ENCODE data around the gene ENC1.

The ENC1 gene

DNA sequence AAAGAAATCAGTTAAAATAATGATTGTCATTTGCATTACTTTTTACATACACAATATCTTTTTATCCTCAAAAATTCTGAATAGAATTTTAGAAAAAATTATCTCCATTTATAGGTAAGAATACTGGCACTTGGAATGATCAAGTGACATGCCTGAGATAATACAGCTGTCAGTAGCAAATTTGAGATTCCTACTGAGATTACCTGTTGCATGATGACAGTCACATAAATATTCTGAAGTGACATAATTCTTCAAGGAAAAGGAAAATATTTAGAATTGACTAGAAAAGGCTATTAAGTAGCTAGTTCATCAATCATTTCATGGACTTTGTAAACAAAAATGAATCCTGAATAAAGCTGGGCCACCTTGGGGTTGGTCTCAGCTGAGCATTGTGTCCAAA, 15.2 kb upstream of the ENC1 start:
- no peak for DNase-seq

DNA sequence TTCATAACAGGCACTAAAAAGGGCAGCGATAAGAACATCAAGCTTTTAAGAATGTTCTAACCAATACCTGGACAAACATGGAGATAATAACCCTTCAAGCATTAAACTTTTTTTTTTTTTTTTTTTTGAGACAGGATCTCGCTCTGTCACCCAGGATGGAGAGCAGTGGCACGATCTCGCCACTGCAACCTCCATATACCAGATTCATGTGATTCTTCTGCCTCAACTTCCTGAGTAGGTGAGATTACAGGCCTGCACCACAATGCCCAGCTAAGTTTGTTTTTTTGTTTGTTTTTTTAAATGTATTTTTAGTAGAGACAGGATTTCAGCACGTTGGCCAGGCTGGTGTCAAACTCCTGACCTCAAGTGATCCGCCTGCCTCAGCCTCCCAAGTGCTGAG, 14.7 kb upstream of the ENC1 start:
- no peak for DNase-seq

DNA sequence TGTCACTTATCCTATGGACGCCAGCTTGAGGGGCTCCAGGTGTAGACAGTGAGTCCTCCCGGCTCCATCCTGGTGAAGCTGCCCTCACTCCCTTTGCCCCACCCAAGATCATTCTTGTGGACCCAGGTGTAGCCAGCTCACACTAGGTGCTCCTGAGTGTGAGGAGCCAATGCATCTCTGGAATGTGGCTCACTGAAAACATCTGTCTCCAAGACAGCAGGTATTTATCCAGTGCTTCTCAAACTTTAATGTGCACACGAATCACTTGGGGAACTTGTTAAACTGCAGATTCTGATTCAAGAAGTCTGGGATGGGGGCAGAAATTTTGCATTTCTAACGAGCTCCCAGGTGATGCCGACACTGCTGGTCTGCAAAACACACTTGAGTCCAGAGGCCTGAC, 13.5 kb upstream of the ENC1 start:
- DNase-seq = no peak

DNA sequence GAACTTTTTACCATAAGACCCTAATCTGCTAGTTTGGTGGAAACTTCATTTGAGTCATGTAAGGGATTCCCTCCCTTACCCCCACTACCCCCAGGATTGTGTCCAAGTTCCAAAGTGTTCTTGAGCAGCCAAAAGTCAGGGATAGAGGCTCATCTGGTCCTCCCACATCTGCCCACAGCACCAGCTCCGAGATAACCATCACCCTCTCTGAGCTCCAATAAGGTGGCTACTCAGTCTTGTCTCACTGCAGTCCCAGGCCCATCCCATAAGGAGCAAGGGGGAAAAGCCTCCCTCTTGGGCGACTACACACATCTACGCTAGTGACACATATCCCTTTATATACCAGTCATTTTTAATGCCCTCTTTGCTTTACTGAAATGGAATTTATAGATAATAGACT, 12.0 kb upstream of the ENC1 start:
- DNase-seq = no peak

DNA sequence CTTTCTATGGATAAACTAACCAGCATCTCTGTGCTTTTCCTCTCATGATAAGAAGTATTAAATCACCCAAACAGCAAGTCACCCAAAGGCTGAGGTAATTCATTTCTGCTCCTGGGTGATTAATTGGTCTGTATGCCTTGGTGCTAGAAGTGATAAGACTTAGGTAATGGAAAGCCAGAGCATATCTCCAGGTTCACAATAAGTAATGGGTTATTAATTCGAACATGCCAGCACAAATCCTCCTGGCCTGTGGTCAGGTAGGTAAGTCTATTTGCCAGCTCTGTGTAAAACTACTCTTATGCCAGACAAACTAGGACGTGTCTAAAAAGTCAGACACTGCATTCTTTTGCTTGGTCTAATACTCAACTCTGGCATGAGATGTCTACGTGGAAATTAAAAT, 11.2 kb upstream of the ENC1 start:
- no peak for DNase-seq

DNA sequence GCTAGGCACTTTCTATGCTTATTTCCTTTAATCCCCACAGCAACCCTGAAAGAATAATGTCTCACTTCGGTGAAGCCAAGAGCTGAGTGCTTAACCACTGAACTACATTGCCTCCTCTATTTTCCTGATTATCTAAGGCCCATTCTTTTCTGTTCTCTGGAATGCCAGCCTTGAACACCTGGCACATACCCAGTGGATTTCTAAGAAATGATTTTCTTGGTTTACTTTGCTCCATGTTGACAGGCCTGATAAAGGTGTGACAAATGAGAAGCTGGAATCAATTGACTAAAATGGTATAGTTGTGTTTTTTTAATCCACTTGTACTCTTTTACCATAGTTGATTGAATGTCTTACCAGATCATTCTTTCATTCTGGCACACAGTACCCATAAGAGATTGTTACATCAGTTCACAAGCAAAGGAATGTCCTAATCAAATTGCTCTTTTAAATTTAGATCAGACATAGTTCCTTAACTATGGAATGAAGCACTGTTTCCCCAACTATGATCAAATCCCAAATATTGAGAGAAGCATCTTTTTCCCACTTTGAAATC, 9.0 kb upstream of the ENC1 start:
- no peak for DNase-seq

DNA sequence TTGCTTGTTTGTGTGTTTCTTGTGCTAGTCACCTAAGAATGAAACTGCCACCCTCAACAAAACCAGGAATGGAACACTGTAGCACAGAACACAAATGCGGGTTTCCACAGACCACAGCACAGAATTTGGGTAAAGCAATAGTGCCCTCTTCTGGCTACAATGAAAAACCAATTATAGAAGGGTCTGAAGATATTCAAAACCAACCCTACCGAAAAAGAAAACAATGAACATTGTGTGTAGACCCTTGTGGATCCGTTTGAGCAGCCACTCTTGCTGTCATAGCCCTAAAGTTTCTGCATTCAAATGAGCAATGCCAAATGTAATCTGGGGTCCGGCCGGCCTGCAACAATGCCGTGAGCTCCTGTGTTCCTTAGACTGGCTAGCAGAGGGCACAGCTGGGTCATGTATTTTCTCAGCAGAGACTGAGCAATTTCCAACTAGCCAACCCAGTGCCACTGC, 8.3 kb upstream of the ENC1 start:
- no peak for DNase-seq

DNA sequence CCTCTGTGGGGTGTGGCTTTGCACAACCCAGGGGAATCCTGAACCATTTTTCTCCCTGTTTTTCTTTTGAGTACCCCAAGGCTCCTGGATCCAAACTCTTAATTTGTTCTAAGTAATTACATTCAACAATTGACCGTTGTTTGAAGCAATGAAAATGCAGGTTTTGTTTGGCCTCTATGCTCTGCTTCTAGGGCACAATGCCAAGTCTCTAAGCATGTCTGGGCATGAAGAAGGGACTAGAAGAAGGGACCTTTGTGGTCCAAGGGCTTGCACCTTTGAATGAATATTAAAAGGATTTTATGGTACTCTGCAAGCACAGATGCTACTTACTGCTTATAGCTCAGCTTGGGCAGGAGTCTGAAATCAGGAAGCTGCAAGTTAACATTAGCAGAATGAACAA, 6.6 kb upstream of the ENC1 start:
- no peak for DNase-seq

DNA sequence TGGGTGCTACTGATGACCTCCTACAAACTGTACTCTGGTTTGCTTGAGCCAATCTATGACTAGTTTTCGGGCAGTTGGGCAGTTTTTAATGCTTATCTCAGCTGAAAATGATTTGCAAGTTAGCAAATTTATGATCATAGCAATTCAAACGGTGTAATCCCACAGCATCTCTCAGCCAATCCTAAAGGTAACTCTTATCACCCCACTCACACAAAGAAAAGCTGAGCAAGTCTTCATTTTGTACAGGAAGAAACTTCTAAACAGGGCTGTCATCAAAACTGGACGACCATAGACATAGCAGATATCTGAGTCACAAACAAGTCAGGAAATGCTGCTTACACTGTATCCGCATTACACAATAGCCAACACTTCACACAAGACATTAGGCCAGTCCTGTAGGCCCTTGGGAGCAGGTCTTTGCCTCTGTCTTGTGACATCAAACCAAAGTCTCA, 2.6 kb upstream of the ENC1 start:
- no peak for DNase-seq

DNA sequence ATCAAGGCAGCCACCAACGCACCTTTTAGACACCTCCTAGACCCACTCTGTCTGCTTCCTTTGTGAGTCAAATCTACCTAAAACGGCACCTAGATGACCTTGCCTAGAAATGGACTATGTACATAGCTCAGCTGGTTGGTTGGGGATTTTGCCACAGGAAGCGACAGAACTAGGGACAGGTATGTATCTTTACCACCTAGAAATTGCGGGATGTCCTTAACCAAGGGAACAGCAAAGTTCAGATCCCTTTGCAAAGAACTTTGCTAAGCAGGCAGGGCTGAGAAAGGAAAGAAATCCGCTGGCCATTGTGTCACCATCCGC, 2.0 kb upstream of the ENC1 start:
- no peak for DNase-seq

DNA sequence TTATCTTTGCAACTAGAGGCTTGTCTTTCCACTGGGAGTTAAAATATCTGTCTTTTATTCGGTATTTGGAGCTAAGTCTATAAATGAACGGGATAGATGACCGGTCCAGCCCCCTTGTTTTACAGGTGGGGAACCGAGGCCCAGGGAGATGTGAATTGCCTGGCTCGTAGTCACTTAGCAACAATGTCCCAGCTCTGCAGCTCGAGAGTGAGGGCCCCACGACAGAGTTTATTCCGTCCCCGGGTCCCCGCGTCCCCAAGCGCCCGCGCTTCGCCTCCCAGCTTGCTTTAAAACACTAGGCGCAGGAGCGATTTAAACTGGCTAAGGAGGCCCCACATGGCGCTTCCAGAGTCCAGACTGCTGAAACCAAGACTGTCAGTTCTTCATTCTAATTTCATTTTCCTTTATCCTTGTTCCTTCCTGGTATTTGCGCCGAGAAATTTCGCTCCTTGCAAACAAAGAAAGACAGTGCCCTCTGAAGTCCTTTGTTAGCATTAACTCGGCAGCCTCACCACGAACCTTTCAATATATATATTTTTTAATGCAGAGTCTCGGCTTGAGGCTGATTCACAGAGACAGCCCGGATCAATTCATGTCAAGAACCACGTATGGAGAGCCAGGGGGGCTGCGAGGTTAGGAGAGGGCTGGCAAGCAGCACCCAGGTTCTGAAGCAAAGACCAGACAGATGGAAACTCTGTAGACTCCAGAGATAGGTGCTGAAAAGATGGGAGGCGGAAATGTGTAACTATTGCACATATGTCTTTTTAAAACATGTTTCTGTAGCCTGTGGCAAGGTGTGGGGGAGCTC, 1.4 kb upstream of the ENC1 start:
- peak; percentile 64 for DNase-seq

DNA sequence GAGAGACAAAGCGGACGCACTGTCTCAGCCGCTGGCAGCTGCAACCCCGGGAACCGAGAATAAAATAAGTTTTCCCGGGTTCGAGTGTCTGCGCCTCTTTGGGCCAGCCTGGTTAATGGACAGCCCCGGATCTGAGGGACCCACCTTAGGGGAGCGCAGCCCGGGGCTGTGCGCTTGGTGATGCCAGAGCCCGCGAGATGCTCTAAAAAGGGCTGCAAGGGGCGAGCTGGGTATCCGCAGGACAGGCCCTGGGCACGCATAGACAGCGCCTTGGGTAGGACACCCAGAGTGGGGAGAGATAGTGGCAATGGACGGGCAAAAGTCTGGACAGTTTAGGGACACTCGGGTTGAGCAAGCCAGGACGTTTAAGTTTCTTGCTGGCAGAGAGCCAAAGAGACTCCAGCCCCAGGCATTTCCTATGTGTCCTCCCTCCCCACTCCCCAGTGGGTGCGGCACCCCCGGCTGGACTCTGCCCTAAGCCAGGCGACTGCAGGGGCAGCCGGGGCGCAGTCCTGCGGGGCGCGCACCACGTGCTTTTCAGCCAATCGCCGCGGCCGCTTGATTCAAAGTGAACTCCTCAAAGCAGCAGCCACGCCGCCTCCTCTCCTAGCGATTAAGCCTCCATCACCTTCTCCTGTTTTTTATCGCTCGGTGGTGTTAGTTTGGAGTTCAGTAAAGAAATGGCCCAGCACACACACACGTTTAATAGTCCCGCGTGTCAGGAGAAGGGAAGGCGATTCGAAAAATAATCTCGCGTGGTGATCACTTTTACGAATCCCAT, 616 bp upstream of the ENC1 start:
- peak; percentile 75 for DNase-seq

DNA sequence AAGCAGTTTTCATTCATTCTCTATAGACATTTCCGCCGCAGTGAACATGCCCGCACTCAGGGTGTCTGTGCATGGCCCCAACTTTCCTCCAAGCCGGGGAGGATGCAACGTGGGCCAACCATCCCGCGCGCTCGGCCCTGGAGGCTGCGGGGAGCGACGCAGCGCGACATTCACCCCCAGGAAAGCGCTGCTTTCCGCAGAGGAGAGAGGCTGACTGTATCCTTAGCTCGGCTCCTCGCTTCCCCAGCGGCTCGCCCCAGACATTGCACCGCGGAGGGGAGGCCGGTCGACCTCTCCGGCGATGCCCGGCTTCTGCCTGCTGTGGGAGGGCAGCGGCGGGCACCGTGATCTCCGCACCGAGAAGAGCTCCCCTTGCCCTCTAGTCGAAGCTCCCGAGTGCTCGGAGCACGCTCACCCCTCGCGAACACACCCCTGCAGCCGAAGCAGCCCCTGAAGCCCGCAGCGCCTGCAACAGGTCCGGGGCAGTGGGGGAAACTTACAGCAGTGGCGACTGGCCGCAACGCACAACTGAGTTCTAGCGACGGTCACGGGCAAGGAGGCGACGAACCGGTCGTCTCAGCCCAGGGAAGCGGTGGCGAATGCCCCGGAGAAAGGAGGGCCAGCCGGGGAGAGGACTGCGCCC, 600 bp downstream of the ENC1 start:
- peak; percentile 75 for DNase-seq

DNA sequence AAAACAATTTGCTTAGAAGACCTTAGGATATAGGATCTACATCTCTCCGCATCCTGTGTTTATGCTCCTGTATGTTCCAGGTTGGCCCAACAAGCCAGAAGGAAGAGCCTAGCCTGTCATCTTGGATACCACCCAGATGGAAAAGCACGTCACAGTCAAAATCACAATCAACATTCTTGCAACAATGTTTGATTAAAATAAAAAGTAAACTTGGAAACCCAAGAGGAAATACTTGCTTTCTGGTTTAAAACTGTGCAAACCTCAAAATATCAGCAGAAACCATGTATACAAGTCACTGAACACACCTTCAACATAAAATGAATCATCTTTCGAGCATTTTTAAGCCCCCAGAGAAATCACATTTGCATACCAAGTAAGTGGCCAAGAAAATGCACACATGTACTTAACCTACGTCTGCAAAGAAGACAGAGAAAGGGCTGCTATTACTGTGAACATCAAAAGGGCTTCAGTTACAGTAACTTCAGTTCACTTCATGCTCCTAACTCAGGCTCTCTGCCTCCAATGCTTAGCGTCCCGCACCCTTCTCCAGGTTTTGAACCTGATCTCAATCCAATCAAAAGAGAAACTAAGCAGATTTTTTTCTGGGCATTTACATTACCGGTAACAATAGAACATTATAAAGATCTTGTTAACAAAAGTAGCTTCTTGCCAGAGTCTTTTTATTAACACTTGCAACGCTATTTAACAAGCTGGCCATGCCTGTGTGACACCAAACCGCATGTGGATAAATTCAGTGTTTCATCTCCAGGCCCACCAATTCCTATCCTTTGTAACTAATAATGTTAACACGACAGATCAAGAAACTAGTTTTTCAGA, 1.3 kb downstream of the ENC1 start:
- DNase-seq = no peak

DNA sequence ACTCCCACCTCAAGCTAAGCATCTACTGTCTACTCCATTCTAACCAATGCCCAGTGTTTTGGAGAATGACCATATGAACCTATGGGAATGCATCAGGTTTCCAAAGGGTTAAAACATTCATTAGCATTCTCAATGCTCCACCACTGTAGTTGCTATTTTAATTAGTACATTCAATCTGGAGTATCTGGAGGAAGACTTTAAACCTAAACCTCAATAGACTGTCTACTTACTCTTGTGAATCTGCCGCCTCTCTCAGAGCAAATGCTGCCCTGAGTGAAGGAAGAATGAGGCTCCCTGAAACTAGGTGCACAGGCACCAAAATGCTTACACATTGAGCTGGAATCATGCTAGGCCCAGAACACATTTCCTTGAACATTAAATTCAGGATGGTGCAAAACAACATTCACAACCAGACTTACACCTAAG, 2.0 kb downstream of the ENC1 start:
- no peak for DNase-seq

DNA sequence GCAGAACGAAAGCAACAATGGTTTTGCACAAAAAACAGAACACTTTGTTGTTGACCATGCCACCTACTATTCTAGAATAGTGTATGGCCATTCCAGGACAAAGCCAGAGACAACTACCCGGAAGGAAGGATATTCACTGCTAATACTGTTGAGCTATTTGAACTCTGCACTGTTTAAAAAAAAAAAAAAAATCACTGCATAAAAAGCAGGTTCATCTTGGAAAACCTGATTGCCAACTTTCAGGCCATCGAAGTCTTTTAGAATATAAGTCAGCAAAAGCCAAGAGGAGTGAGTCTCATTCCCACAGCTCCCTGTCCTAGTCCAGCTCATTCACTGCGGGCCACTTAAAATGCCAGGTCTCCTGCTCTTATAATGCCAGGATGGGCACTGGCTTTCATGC, 4.0 kb downstream of the ENC1 start:
- DNase-seq = no peak

DNA sequence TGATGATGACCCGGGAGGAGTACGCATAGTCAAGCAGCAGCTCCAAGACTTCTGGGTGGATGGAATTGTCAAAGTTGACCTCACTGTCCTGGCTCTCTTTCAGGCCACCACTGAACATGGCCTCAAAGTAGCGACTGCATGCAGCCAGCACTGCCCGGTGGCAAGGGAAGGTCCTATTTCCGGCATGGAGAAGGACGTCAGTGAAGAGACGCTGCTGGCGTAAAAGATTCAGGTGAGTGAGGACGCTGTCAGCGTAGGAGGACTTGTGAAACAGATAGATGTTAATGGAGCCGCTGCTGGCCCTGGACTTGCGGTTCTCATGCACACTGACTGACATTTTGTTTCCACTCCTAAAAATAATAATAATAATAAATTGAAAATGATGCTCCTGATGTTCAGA, 4.4 kb downstream of the ENC1 start:
- no peak for DNase-seq

DNA sequence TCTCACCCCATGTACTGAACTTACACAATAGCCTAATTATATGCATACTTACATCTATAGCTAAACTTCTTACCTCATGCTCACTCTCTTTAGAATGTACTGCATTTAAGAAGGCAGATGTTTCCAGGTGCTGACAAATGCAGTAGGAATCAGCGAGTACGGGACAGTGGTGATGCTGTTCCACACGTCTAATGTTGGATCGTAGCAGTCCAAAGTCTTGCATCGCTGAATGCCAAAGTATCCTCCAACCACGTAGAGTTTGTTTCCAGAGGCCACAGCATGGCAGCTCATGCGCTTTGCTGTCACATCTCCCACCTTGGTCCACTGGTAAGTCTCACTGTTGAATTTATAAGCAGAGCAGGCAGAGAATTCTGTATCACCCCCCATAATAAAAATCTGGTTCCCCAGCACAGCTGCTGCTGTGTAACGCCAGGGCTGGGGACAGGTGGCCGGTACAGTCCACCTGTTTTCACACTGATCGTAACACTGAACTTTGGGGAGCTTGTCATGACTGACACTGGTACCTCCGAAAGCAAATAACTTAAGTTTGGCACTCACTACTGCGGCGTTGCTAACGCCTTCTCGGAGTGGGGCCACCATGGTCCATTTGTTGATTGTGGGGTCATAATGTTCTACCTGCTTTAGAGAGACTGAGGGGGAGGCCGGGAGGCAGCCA, 5.8 kb downstream of the ENC1 start:
- no peak for DNase-seq

DNA sequence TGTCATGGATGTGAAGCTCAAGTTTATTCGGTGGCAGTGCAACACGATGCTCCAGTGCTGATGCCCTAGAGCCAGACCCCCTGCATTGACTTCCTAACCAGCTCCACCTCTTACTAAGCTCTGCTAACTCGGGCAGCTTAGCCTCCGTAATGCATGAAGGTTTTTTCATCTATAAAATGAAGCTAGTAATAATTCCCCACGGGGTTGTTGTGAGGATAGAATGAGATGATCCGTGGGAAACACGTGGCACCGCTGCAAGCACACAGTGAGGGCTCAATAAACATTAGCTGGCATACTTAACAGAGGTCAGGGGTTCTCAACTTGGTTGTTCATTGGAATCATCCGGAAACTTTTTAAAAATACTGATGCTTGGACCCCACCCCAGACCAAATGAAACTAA, 6.8 kb downstream of the ENC1 start:
- DNase-seq = no peak

DNA sequence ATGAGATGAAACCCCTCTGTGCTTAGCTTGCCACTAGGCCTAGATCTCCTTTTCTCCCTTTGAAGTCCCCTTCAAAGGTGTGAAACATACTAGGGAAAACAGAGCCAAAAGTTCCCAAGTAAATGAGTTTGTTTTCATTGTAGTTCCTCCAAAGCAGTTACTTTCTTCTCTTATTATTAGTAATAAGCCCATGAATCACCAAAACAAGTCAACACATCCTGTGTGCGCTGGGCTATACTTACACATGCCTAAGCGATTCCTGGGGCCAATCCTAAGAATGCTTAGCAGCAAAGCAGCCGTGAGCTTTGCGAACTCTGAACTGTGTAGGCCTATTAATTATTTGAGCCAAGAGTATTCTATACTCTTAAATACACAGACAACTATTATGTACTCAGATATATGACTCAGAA, 7.6 kb downstream of the ENC1 start:
- DNase-seq = no peak

DNA sequence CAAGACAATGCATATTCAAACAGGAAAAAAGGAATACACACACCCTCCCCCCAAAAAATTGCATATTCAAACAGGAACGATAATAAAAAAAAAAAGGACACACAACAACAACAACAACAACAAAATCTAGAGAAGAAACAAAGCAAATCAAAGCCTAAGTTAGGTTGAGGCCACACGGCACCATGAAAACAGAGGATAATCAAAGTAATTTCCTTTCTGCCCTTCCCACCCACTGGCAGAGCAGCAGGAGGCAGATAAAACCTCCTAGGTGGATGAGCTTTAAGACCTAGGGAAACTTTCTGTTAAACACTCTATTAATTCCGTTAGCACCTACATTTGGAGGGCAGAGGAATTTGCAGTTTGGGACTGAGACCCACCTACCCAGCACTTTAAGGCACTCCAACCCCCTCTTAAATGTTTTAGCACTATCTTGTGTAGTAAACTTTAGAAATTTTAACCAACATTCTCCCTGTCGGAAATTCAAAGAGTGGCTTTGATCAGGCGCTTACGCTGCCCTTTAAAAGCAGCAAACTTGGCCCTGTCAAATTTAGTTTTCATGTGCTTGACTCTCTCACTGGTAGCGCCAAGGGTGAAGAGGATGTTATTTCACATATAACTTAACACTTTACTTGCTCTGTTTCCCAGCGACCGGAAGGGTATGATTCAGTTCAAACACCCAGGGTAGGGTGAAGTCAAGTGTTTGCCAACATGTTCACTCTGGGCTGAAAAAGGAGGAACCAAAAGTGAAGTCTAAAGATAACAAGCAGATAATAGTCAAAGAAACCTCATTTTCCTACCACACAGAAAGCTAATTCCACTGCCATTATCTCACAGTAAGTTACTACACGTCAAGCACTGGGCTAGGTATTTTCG, 9.2 kb downstream of the ENC1 start:
- no peak for DNase-seq
